ENCODE results near the gene ASCL3. TPM values are rescaled to one million over a fixed set of nuclear protein-coding genes. Genes with fewer than 3 reads are reported as not detected.

The ASCL3 gene
- total RNA-seq, 4 donors from 2014 or later, result not detected

DNA sequence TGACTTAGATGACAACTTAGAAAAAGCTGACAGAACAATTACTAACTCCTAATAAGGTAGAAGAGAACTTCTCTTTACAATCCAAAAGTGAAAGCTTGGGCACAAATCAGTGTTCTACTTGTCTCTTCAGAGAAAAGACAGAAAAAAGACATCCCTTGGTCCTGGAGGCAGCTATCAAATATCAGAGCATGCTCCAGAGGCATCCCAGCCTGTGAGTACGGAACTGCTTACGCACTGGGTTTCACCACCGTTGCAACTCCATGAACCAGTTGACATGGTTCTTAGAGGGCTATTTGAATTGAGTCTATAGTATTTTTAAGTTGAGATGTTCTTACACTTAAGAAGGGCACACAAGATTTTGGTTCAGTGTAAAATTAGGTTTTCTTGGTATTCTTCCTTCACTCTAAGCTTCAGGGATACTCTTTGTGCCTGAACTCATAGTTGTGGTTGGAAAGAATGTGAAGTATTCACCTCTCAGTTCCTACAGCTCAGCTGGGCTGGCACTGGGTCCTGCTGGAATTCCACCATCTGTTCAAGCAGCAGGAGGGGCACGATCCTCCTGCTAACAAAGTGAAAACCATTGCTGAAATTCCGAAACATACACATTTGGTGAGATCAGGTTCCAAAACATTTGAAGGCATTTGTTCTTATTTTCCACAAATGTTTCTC lies 25.5 kb downstream of the ASCL3 start:
- Histone ChIP-seq H3K36me3 (no peaks in the 10 kb centered on the region), H3K4me1 (peaks cover 0 to 6% of the 10 kb centered on the region in 2 donors), H3K27ac (peak overlapping the region; percentile 31 to 57), H3K4me3 (no peak overlapping the region), H3K9me3 (no peaks in the 10 kb centered on the region), H3K27me3 (no peaks in the 10 kb centered on the region)
- no peak for TF ChIP-seq POLR2A (IDR thresholded peaks at IDR 0.05)
- TF ChIP-seq, protein P1, sequence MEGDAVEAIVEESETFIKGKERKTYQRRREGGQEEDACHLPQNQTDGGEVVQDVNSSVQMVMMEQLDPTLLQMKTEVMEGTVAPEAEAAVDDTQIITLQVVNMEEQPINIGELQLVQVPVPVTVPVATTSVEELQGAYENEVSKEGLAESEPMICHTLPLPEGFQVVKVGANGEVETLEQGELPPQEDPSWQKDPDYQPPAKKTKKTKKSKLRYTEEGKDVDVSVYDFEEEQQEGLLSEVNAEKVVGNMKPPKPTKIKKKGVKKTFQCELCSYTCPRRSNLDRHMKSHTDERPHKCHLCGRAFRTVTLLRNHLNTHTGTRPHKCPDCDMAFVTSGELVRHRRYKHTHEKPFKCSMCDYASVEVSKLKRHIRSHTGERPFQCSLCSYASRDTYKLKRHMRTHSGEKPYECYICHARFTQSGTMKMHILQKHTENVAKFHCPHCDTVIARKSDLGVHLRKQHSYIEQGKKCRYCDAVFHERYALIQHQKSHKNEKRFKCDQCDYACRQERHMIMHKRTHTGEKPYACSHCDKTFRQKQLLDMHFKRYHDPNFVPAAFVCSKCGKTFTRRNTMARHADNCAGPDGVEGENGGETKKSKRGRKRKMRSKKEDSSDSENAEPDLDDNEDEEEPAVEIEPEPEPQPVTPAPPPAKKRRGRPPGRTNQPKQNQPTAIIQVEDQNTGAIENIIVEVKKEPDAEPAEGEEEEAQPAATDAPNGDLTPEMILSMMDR (IDR thresholded peaks at IDR 0.05), result no peak
- intact Hi-C loops (cut with DNase I; ENCODE audit: low total_unique reads), result no loop called here
- peak in 1 of 2 donors; percentile 34 for DNase-seq

DNA sequence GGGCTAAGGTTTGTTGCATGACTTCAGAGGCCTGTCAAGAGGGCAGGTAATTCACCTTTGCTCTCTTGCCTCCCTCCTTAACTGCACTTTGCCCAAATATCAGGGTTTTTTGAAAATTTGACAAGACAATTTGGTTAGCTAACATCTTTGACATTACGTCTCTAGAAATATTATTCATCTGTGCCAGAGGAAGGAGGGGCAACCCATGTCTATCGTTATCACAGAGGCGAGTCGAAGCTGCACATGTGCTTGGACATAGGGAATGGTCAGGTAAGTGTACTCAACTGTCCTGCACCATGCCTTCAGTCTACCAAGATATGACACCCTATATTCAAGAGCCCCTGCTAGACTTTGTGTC lies 28.2 kb downstream of the ASCL3 start:
- peak overlapping the region in 1 of 2 donors; percentile 20 for H3K4me3 ChIP-seq
- no peak for DNase-seq
- peak overlapping the region; percentile 73 to 89 for H3K27ac ChIP-seq
- intact Hi-C loops (cut with DNase I; ENCODE audit: low total_unique reads), result no loop called here
- no peaks in the 10 kb centered on the region for H3K9me3 ChIP-seq
- TF ChIP-seq, protein P1 (IDR thresholded peaks at IDR 0.05), result no peak
- TF ChIP-seq POLR2A (IDR thresholded peaks at IDR 0.05), result no peak
- H3K36me3 ChIP-seq, result no peaks in the 10 kb centered on the region
- H3K27me3 ChIP-seq, result no peaks in the 10 kb centered on the region
- H3K4me1 ChIP-seq, result peaks cover 0 to 8% of the 10 kb centered on the region in 2 donors

DNA sequence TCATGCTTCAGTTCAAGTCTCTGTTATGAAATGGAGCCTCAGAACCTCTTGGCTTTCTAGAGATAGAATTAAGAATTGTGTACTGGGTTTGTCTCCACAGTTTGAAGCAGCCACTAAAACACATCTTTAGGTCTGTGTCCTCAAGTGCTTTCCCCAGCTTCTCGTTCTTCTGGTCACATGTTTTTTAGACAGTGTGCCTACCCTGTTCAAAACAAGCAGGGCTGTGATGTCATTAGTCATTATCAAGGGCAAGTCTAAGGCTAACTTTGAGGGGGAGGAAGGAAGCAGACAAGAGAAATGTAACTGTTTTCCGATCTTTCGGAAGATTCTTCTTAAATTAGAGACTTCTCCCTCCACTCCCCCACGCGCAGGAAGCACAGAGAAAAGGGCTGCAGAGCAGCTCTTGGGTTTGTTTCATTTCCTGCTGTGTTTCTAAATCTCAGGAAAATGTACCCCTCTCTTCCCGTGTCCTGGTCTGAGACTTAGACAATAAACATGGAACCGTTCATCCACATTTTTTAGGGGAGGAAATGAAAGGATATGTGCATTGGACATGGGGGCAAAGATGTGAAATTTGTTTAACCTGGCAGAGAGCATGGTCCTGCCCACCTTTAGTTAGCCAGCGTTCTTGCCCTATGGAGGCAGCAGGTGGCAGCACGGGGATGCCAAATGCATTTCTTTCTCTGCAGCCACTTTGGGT lies 28.7 kb downstream of the ASCL3 start:
- Histone ChIP-seq H3K4me1 (peaks cover 0 to 8% of the 10 kb centered on the region in 2 donors), H3K36me3 (no peaks in the 10 kb centered on the region), H3K9me3 (no peaks in the 10 kb centered on the region), H3K4me3 (peak overlapping the region in 1 of 2 donors; percentile 20), H3K27me3 (no peaks in the 10 kb centered on the region), H3K27ac (peak overlapping the region; percentile 73 to 89)
- intact Hi-C loops (cut with DNase I; ENCODE audit: low total_unique reads), result no loop called here
- DNase-seq, result peak; percentile 34 to 36
- TF ChIP-seq, protein P1 (IDR thresholded peaks at IDR 0.05), result peak; percentile 54 to 65 (median 58)
- peak in 1 of 2 donors; percentile 33 for TF ChIP-seq POLR2A (IDR thresholded peaks at IDR 0.05)

DNA sequence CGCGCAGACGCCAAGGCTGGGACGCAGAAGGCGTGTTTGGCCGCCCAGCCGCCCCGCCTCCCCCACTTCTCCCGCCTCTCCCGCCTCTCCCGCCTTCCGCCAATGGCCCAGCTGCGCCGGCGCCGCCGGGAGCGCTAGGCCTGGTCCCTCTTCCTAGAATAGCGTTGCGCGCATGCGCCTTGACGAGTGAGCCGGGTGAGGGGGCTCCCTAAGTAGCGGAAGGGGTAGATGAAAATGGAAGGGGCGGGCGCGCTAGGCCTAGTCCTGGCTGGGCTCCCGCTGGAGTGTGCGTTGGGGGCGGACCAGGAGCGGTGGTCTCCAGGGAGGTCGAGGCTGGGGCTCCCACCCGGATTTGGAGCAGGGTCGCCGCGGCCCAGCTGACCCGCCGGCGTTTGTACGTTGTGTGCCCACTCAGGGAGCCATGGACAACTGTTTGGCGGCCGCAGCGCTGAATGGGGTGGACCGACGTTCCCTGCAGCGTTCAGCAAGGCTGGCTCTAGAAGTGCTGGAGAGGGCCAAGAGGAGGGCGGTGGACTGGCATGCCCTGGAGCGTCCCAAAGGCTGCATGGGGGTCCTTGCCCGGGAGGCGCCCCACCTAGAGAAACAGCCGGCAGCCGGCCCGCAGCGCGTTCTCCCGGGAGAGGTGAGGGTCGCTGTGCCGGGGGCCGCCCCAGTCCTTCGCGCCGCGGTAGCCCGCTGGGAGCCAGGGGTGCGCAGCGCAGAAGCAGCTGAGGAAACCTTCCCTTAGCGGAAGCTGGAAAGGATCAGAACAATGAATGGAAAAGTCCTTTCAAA lies 31.6 kb downstream of the ASCL3 start, which contains the start of gene AKIP1:
AKIP1 (plus strand) TSS at position 161 of the 795 bp plus-strand sequence; CDS start at position 422, 261 bp downstream.
- peaks cover 0 to 8% of the 10 kb centered on the region in 2 donors for H3K4me1 ChIP-seq
- TF ChIP-seq, protein P1 (IDR thresholded peaks at IDR 0.05), result peak in 1 of 4 experiments; percentile 11
- peak; percentile 60 to 82 for TF ChIP-seq POLR2A (IDR thresholded peaks at IDR 0.05)
- peak within 1 kb of the TSS; percentile 76 to 99 for H3K4me3 ChIP-seq
- no peaks in the 10 kb centered on the region for H3K36me3 ChIP-seq
- H3K9me3 ChIP-seq, result no peaks in the 10 kb centered on the region
- peak; percentile 96 for DNase-seq
- peak within 1 kb of the TSS; percentile 94 to 97 for H3K27ac ChIP-seq
- intact Hi-C loops (cut with DNase I; ENCODE audit: low total_unique reads), result no loop called here
- no peaks in the 10 kb centered on the region for H3K27me3 ChIP-seq
